UCSD-AML1 (cell line): ENCODE results near the gene FAM20C.

Source experiments
- DNase-seq: peaks from one replicate; lab custom pipeline; 2025; ENCODE audit not compliant: unreplicated experiment; lab: John Stamatoyannopoulos, UW

Gene FAM20C

DNA sequence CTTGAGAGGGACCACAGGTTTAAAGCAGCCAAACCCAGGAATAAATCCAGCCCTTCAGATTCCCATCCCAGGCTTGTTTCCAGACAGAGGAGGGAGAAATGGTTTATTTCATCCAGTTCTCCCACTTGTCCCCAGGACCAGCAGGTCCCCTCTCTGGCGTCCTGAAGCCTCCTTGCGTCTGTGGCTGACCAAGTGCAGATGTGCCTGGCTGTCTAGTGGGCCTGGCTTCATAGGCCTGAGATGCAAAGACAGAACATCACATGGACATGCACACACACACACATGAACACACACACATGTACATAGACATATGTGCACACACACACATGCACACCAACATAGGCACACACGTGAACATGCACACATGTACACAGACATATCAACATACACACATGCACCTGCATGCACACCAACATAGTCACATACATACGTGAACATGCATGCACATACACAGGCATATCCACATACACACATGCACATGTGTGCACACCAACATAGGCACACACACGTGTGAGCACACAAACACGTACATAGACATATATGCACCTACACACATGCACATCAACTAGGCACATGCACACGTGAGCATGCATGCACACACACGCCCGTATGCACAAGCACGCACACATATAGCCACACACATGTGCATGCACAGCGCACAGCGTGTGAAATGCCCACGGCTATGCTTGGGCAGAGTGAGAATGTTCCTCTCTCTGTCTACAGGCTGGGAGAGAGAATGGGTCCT is 108.3 kb downstream of the FAM20C start:
- DNase-seq = no peak

DNA sequence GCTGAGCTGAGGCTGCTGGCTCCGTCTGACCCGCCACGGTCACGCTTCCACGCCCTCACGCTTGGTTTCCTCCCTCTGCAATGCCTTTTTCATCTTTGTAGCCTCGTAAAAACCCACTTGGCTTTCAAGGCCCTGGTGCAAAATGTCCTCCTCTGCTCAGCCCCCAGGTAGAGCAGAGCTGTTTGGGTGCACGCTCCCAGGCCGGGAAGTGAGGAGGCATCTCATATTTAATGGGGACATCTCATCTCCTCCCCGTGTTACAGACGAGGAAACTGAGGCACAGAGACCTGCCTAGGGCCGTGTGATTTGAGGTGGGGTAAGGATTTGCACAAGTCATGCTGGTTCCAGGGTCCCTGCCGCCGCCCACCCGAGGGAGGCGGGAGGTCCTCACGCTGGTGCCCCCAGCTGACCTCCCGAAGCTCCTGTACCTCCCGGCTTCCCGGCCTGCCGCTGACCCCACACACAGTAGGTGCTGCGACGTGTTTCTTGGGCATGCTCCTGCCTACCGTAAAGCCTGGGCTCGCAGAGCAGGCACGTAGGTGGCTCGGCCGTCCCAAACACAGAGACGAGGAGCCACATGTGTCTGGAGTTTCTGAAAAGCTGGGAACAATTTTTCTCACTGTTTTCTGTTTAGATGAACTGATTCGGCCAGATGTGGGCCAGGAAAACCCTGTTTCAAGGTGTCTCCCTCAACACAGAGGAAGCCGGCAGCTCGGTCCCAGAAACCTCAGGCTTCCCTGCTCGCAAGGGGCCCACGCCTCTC is 109.1 kb downstream of the FAM20C start:
- no peak for DNase-seq

DNA sequence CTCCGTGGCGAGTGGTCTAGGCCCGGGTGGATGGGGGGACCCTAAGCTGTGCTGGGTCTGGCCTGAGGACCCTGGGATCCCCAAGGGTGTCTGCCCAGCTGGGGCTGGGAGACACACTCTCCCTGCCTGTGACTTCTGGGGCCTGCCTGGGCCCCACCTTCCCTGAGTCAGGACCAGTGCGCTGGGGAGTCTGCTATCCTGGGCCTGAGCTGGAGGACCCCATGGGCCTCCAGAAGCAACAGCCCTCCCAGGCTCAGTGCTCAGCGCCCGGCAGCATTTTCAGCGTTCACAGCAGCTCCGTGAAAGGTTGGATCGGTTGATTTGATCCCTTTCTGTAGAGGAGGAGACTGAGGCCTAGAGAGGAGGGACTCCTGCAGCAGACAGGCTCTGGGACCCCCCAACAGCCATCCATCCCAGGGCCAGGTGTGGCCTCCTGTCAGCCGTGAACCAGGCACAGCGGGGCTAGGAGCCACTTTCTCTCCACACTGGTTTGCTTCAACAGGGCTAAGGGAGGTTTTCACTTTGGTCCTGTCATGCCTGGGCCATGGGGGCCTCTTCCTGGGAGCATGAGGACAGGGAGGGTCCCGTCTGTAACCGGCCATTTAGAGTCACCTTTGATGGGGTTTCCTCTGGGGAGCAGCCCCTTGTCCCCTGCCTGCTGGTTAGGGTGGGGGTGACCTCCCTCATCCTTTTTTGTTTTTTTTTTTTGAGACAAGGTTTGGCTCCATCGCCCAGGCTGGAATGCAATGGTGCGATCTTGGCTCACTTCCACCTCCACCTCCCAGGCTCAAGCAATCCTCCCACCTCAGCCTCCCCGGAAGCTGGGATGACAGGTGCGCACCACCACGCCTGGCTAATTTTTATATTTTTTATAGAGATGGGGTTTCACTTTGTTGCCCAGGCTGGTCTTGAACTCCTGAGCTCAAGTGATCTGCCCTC is 110.0 kb downstream of the FAM20C start:
- DNase-seq = no peak

DNA sequence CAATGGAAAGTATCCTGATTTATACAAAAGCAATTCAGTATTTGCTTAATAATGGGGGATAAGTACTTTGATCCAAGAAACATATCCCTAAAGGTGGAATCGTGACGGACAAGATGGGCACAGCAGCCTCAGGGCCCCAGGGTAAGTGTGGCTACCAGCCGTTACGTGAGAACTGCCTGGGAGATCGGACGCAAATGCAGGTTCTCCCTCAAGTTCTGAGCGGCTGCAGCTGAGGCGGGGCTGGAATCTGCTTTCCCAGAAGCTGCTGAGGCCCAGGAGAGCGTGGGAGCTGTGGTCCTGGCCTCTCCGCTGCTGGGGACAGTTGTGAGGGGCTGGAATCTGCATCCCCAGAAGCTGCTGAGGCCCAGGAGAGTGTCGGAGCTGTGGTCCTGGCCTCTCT is 111.1 kb downstream of the FAM20C start:
- no peak for DNase-seq

DNA sequence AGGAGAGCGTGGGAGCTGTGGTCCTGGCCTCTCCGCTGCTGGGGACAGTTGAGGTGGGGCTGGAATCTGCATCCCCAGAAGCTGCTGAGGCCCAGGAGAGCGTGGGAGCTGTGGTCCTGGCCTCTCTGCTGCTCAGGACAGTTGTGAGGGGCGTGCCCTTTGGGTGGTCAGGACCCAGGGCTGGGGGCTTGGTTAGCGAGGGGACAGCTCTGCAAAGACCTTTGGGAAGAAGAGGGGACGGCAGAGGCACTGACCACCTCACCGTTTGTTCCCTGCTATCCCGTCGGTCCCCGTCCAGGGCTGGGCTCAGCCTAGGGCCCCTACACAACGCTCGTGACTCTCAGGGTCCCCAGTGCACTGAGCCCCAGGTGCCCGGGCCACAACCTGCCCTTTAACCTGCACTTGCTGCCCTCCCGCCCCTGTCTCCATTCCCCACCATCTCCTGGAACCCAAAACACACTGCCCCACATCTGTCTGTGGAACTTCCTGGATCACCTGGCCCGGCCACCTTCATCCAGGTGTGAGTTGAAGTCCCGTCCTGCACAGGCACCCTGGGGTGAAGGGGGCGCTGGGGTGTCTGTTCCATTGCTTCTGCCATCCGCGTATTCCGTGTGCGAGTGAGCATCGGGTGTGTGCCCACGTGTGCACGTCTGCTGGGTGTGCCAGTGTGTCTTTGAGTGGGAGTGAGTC is 111.7 kb downstream of the FAM20C start:
- DNase-seq = no peak

DNA sequence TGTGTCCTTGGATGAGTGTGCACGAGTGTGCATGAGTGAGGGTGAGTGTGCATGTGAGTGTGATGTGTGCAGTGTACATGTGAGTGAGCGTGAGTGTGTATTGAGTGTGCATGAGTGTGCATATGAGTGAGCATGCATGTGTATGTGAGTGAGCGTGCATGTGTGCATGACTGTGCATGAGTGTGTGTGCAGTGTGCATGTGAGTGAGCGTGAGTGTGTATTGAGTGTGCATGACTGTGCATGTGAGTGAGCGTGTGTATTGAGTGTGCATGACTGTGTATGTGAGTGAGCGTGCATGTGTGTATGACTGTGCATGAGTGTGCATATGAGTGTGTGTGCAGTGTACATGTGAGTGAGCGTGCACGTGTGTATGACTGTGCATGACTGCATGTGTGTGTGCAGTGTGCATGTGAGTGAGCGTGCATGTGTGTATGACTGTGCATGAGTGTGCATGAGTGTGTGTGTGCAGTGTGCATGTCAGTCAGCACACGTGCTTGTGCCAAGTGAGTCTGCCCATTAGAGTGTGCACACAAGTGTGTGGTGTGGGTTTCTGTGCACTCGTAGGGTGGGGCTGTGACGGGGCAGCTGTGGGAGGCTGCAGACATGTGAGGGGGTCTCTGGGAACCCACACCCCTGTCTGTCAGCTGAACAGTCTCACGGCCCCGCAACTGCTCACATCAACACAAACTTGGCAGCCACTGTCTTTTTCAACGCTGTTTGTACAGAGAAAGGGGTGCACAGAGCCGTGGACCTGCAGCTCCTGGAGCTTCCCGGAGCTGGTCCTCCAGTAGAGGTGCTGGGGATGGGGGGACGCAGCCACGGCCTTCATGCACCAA is 112.4 kb downstream of the FAM20C start:
- no peak for DNase-seq

DNA sequence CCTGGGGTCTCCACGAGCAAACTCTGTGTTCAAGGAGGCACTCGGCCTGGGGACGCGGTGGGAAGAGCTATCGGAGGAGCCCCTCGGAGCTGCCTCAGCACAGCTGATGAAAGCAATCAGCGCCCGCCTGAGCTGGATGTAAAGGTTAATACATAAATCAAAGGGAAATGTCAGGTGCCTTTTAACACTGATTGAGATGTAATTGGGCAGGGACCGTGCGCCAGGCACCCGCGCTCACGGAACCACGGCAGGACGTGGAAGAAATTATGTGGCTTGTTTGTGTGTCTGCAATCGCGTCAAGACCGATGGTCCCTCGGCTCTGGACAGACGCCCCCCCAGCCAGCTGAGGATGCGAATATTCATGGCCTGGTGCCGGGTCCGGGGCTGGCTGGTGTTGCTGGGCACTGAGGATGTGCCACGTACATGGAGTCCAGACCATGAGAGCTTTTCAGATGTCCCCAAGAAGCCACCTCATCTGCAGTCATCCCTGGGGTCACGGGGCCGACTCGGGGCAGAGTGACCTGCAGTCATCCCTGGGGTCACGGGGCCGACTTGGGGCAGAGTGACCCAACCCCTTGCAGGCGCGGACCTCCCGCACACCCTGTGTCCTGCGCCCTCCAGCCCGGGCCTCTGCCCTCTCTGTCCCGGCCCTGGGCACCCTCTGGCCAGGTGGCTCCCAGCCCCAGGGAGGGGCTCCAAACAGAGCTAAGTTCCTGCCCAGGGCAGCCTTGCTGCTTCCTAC is 113.2 kb downstream of the FAM20C start:
- DNase-seq = no peak

DNA sequence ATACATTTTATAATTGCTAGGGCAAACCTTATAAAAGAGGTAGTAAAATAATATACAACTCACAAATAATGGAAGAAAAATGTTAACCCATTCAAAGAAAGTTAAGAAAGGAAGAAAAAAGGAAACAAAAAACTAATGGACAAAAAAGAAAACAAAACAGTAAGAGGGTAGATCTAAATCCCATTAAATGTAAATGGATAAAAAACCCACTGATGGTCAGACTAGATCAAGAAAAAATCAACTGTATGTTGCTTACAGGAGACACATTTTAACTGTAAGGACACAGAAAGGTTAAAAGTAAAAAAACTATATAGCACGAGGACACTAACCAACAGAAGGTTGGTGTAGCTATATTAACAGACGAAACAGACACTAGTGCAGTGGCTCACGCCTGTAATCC is 115.6 kb downstream of the FAM20C start:
- DNase-seq = no peak

DNA sequence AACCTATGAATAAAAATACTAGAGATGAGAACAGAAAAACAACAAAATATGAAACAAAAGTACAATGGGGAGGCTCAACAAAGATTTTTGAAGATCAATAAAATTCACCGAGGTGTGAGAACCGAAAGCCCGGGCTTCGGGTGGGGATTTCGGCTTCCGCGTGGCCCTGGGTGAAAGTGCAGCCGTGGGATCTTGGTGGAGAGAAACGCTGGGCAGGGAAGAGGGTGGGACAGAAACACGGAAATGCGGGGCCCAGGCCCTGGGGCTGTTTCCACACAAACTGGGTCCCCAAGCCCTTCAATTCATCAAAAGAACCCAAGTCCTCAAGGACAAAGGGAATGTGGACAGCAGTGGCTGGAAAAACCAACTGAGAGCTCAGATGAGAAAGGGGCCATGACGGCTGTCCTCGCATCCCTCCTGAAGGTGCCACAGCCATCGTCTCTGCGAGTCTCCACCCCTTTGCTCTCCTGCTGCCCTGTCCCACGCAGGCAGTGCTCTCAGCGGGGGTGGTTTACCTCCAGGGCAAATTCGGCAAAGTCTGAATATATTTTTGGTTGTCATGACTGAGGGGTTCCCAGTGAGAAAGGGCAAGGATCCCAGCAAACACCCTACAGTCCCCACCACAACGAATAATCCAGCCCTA is 117.3 kb downstream of the FAM20C start:
- DNase-seq = no peak
